CD14-positive monocyte (primary cell): ENCODE measurements around the gene SUPT6H. TPM values are rescaled to one million over a fixed set of nuclear protein-coding genes. Genes with fewer than 3 reads are reported as not detected.

Experiments used
- DNase-seq, 3 donors: peaks; one replicate each; pipeline ENCODE4 v3.0.0-alpha.2; 2011 to 2022
- H2AFZ ChIP-seq: 2 replicates; pipeline ENCODE4 v1.6.0; 2012; ENCODE audit warnings: mild to moderate bottlenecking, low read depth, low read length, inconsistent platforms; ENCODE audit not compliant: insufficient read depth, poor library complexity, severe bottlenecking
- H3K27ac ChIP-seq, 2 donors: 1 replicate in 1 of 2; 2 replicates in 1 of 2; pipeline ENCODE4 v1.5.1; 2012 to 2013; ENCODE audit warnings: low read length in 2 of 2, control low read depth in 1 of 2, inconsistent platforms in 1 of 2, low read depth in 1 of 2, mild to moderate bottlenecking in 1 of 2
- H3K27me3 ChIP-seq, 2 donors: one replicate each; pipeline versions ENCODE4 v1.6.0 to v1.6.1; 2011 to 2013; ENCODE audit warnings: low read length in 2 of 2; ENCODE audit not compliant: control insufficient read depth in 2 of 2, insufficient read depth in 2 of 2
- H3K36me3 ChIP-seq, 2 donors: replicated peaks in 1 of 2; 1 replicate in 1 of 2; 2 replicates in 1 of 2; pipeline versions ENCODE4 v1.5.1 to v1.6.1; 2012 to 2013; ENCODE audit warnings: low read length in 2 of 2, control low read depth in 1 of 2, inconsistent platforms in 1 of 2, mild to moderate bottlenecking in 1 of 2; ENCODE audit not compliant: insufficient read depth in 2 of 2, control insufficient read depth in 1 of 2
- H3K4me1 ChIP-seq, 2 donors: 1 replicate in 1 of 2; 2 replicates in 1 of 2; pipeline versions ENCODE4 v1.5.1 to v1.6.1; 2012 to 2013; ENCODE audit warnings: low read length in 2 of 2, control low read depth in 1 of 2, inconsistent platforms in 1 of 2, mild to moderate bottlenecking in 1 of 2, moderate library complexity in 1 of 2; ENCODE audit not compliant: insufficient read depth in 2 of 2, control insufficient read depth in 1 of 2
- H3K4me2 ChIP-seq: replicated peaks from 2 replicates; pipeline ENCODE3; 2012; ENCODE audit warnings: low read length, moderate library complexity, mild to moderate bottlenecking; ENCODE audit not compliant: poor library complexity, severe bottlenecking; ENCODE audit errors: extremely low read depth
- H3K4me3 ChIP-seq, 3 experiments: fragments of 200-600 bp in 1 of 3; sonication (generic) in 1 of 3; replicated peaks in 1 of 3; 1 replicate in 2 of 3; 2 replicates in 1 of 3; pipeline ENCODE4 v1.5.1; 2011 to 2013; ENCODE audit warnings: low read length in 3 of 3, mild to moderate bottlenecking in 3 of 3, control low read depth in 2 of 3, low read depth in 2 of 3, inconsistent platforms in 1 of 3, moderate library complexity in 1 of 3
- H3K79me2 ChIP-seq: 2 replicates; pipeline ENCODE4 v1.6.0; 2012; ENCODE audit warnings: mild to moderate bottlenecking, control low read depth, inconsistent platforms, low read length, moderate library complexity; ENCODE audit not compliant: insufficient read depth
- H3K9ac ChIP-seq: 2 replicates; pipeline ENCODE4 v1.6.0; 2017; ENCODE audit warnings: low read length, mild to moderate bottlenecking; ENCODE audit not compliant: insufficient read depth, poor library complexity, severe bottlenecking
- H3K9me3 ChIP-seq, 2 donors: replicated peaks in 1 of 2; 1 replicate in 1 of 2; 2 replicates in 1 of 2; pipeline versions ENCODE4 v1.5.1 to v1.6.1; 2012 to 2013; ENCODE audit warnings: low read length in 2 of 2, control low read depth in 1 of 2; ENCODE audit not compliant: control insufficient read depth in 1 of 2, insufficient read depth in 1 of 2
- H4K20me1 ChIP-seq: 2 replicates; pipeline ENCODE4 v1.6.0; 2012; ENCODE audit warnings: mild to moderate bottlenecking, low read length, control low read depth, moderate library complexity; ENCODE audit not compliant: insufficient read depth
- H3K27ac Mint-ChIP-seq, 7 donors: one replicate each; pipeline ENCODE4 v1.8.0; 2020; ENCODE audit warnings: mild to moderate bottlenecking in 7 of 7, mixed read lengths in 7 of 7, moderate library complexity in 6 of 7, inconsistent platforms in 2 of 7
- H3K27me3 Mint-ChIP-seq, 3 donors: one replicate each; pipeline ENCODE4 v1.8.0; 2021 to 2022; ENCODE audit warnings: low read depth in 3 of 3, mild to moderate bottlenecking in 3 of 3, mixed read lengths in 3 of 3, moderate library complexity in 3 of 3, inconsistent platforms in 1 of 3
- H3K36me3 Mint-ChIP-seq, 2 donors: one replicate each; pipeline ENCODE4 v1.8.0; 2020; ENCODE audit warnings: mixed read lengths in 2 of 2, inconsistent platforms in 1 of 2, mild to moderate bottlenecking in 1 of 2
- H3K4me1 Mint-ChIP-seq: one replicate; pipeline ENCODE4 v1.8.0; 2020; ENCODE audit warnings: mild to moderate bottlenecking, mixed read lengths
- H3K4me3 Mint-ChIP-seq, 2 donors: one replicate each; pipeline ENCODE4 v1.8.0; 2020; ENCODE audit warnings: mild to moderate bottlenecking in 2 of 2, mixed read lengths in 2 of 2, moderate library complexity in 1 of 2
- H3K9me3 Mint-ChIP-seq, 7 donors: one replicate each; pipeline ENCODE4 v1.8.0; 2020 to 2022; ENCODE audit warnings: mixed read lengths in 7 of 7, mild to moderate bottlenecking in 6 of 7, moderate library complexity in 6 of 7, inconsistent platforms in 2 of 7
- WGBS: methylation state at CpG from one replicate; pipeline ENCODE4 v1.1.5; 2013; ENCODE audit warnings: missing lambda C conversion rate; ENCODE audit not compliant: insufficient coverage; 5-methylcytosine and 5-hydroxymethylcytosine counted together
- intact Hi-C, 2 donors: fragments of 100-400 bp; cut with micrococcal nuclease; formaldehyde crosslinking; loops; one replicate each; pipeline versions ENCODE4 v1.15.0 to v1.15.1; 2023
- polyA plus RNA-seq, 3 donors: library from polyadenylated mRNA; depleted of rRNA in 1 of 3; unstranded in 2 of 3; stranded (reverse) in 1 of 3; fragments of 300-500 nt in 2 of 3; fragments of >200 nt in 1 of 3; fragmentation: Illumina TruSeq in 2 of 3; gene quantifications; 1 replicate in 2 of 3; 2 replicates in 1 of 3; pipeline ENCODE4 v1.2.3, GENCODE V29; 2012 to 2021
- TF ChIP-seq, protein P1 (sequence below): fragments of 200-600 bp; IDR thresholded peaks from one replicate; pipeline ENCODE4 v1.8.0; 2022; ENCODE audit warnings: antibody characterized with exemption, mild to moderate bottlenecking

SUPT6H gene
- polyA plus RNA-seq, 3 donors: 3.8 to 33.9 (median 7.8) TPM

DNA sequence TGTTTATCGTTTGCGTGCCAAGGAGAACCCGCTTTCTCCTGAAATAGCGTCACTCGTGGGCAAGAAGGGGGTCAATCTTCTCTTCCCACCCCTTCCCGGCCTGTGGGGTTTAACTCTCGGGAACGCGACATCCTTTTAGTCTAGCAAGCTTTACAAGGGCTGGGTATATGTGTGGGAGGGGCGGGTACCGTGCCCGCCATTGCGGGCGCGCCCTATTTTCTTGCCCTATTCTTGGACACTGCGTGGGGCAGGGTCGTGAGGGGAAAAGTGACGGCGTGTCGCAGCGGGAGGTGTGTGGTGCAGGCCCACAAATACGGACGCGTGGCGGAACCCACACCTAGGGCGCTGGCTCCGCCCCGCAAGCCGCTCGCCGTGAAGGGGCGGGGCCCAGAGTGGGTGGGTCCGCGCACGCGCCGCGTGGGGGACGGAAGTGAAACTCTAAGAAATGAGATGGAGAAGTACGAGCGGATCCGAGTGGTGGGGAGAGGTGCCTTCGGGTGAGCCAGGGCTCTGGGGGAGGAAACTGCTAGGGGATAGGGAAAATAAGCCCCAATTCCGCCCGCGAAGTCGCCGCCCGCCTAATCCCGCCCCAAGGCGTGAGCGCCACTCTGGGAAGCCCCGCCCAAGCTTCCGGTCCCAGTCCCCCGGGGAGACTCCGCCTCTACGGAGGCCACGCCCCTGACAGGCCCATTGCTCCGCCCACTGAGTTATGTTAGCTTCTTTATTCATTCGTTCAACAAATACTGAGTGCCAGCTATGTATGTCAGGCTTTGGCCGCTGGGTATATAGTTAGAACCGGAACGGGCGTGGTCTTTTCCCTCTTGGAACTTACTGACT lies 66.6 kb downstream of the SUPT6H start, which contains the start of gene NEK8:
Gene NEK8, plus strand, starts transcription at position 425 of the 837 bp plus-strand sequence. Its CDS starts 26 bp downstream, at position 451.
- Mint-ChIP-seq H3K27me3 (peaks cover 2 to 15% (median 9%) of the 10 kb centered on the region in 3 donors), H3K36me3 (peaks cover 14 to 17% of the 10 kb centered on the region in 2 donors), H3K9me3 (peaks cover 0 to 2% (median 0%) of the 10 kb centered on the region in 7 donors), H3K27ac (peak within 1 kb of the TSS; percentile 82 to 95 (median 93)), H3K4me3 (peak within 1 kb of the TSS; percentile 89 to 95), H3K4me1 (peaks cover 47% of the 10 kb centered on the region)
- peaks cover 11 to 13% of the 10 kb centered on the region in 2 donors for H3K36me3 ChIP-seq
- peak; percentile 95 to 98 (median 97) for DNase-seq
- peak within 1 kb of the TSS; percentile 86 for H3K27ac ChIP-seq
- H3K4me3 ChIP-seq: peak within 1 kb of the TSS; percentile 53 to 96 (median 93)
- peak within 1 kb of the TSS; percentile 93 for H2AFZ ChIP-seq
- peak within 1 kb of the TSS; percentile 100 for H3K4me2 ChIP-seq
- TF ChIP-seq, protein P1, sequence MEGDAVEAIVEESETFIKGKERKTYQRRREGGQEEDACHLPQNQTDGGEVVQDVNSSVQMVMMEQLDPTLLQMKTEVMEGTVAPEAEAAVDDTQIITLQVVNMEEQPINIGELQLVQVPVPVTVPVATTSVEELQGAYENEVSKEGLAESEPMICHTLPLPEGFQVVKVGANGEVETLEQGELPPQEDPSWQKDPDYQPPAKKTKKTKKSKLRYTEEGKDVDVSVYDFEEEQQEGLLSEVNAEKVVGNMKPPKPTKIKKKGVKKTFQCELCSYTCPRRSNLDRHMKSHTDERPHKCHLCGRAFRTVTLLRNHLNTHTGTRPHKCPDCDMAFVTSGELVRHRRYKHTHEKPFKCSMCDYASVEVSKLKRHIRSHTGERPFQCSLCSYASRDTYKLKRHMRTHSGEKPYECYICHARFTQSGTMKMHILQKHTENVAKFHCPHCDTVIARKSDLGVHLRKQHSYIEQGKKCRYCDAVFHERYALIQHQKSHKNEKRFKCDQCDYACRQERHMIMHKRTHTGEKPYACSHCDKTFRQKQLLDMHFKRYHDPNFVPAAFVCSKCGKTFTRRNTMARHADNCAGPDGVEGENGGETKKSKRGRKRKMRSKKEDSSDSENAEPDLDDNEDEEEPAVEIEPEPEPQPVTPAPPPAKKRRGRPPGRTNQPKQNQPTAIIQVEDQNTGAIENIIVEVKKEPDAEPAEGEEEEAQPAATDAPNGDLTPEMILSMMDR: no peak
- WGBS: under 1% methylated on average over 54 of the region's 64 CpGs
- peaks cover 20% of the 10 kb centered on the region for H4K20me1 ChIP-seq
- H3K9ac ChIP-seq: peak within 1 kb of the TSS; percentile 71
- intact Hi-C loops: loop anchor here (2.0 to 5.0 kb wide), 2 partner anchors 16 to 84 kb away; partner anchors contain the start of gene TRAF4 (in 1 of the 2)
- no peaks in the 10 kb centered on the region for H3K9me3 ChIP-seq
- H3K27me3 ChIP-seq: no peaks in the 10 kb centered on the region
- H3K79me2 ChIP-seq: no peaks in the 10 kb centered on the region
- peaks cover 41 to 55% of the 10 kb centered on the region in 2 donors for H3K4me1 ChIP-seq

DNA sequence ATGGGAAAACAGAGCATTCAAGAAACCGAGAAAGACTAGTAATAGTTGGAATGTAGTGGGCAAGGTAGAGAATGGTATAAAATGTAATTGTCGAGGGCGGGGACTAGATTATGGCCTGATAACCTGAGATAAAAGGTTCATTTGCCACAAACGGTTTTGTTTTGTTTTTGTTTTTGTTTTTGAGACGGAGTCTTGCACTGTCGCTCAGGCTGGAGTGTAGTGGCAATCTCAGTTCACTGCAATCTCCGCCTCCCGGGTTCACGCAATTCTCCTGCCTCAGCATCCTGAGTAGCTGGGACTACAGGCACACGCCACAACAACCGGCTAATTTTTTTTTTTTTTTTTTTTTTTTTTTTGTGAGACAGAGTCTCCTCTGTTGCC lies 67.9 kb downstream of the SUPT6H start:
- intact Hi-C loops: loop anchor here (1.0 to 5.0 kb wide), 3 partner anchors 11 to 82 kb away; partner anchors contain the start of gene TRAF4 (in 1 of the 2)
- Mint-ChIP-seq H3K27me3 (peaks cover 0 to 13% (median 7%) of the 10 kb centered on the region in 3 donors), H3K36me3 (peaks cover 7 to 8% of the 10 kb centered on the region in 2 donors), H3K9me3 (no peaks in the 10 kb centered on the region), H3K27ac (peak overlapping the region in 1 of 7 donors; percentile 58), H3K4me3 (no peak overlapping the region), H3K4me1 (peaks cover 38% of the 10 kb centered on the region)
- H2AFZ ChIP-seq: no peak overlapping the region
- no peaks in the 10 kb centered on the region for H3K36me3 ChIP-seq
- TF ChIP-seq, protein P1: no peak
- H4K20me1 ChIP-seq: peaks cover 7% of the 10 kb centered on the region
- H3K27me3 ChIP-seq: no peaks in the 10 kb centered on the region
- WGBS: 96% methylated on average over 7 of the region's 11 CpGs
- no peak for DNase-seq
- H3K9ac ChIP-seq: no peak overlapping the region
- H3K4me2 ChIP-seq: no peak overlapping the region
- no peak overlapping the region for H3K27ac ChIP-seq
- H3K4me3 ChIP-seq: no peak overlapping the region
- no peaks in the 10 kb centered on the region for H3K79me2 ChIP-seq
- H3K9me3 ChIP-seq: no peaks in the 10 kb centered on the region
- H3K4me1 ChIP-seq: peaks cover 38 to 49% of the 10 kb centered on the region in 2 donors
